Suprapubic skin (tissue), 4 donors: ENCODE results near the gene SNX9.

ENCODE experiments used
- CTCF ChIP-seq, 2 donors: fragments of 200-600 bp in 1 of 2; fragments of 450-650 bp in 1 of 2; sonication (generic) in 1 of 2; IDR thresholded peaks; one replicate each; pipeline ENCODE4 v1.5.1; 2016 to 2019; ENCODE audit warnings: antibody characterized with exemption in 2 of 2, mild to moderate bottlenecking in 1 of 2, moderate library complexity in 1 of 2
- EP300 ChIP-seq: sonication (generic); formaldehyde crosslinking; IDR thresholded peaks from one replicate; pipeline ENCODE4 v1.6.1; 2017; ENCODE audit warnings: antibody characterized with exemption
- POLR2A ChIP-seq, 2 donors: fragments of 450-650 bp; IDR thresholded peaks; one replicate each; pipeline ENCODE4 v1.6.1; 2017; ENCODE audit warnings: antibody characterized with exemption in 2 of 2, mild to moderate bottlenecking in 2 of 2, moderate library complexity in 2 of 2
- POLR2AphosphoS5 ChIP-seq, 3 donors: sonication (generic); formaldehyde crosslinking; IDR thresholded peaks; one replicate each; pipeline ENCODE4 v1.6.1; 2017; ENCODE audit warnings: antibody characterized with exemption in 3 of 3

GRCh38 chr6:157946865-157947532 lies 124.0 kb downstream of the SNX9 start:
- TF ChIP-seq CTCF (IDR thresholded peaks at IDR 0.05): peak; percentile 34 to 38
- TF ChIP-seq POLR2A (IDR thresholded peaks at IDR 0.05): no peak
- TF ChIP-seq POLR2AphosphoS5 (IDR thresholded peaks at IDR 0.05): no peak
- no peak for TF ChIP-seq EP300
